SH-SY5Y (cell line): ENCODE measurements around the gene GGN.

ENCODE experiments used
- GATA2 ChIP-seq: IDR thresholded peaks from 2 replicates; pipeline ENCODE4 v1.6.1; 2011; ENCODE audit warnings: mild to moderate bottlenecking, low read depth, low read length
- GATA3 ChIP-seq: IDR thresholded peaks from 2 replicates; pipeline ENCODE4 v1.6.1; 2011; ENCODE audit warnings: low read depth, mild to moderate bottlenecking, low read length, moderate library complexity

- no peak for TF ChIP-seq GATA2
- TF ChIP-seq GATA3 = no peak
These were observed 11.3 kb downstream of the GGN start for GRCh38 chr19:38376576-38376975.
